ENCODE results near the gene BRD9. TPM values are rescaled to one million over a fixed set of nuclear protein-coding genes. Genes with fewer than 3 reads are reported as not detected.

BRD9 gene
- total and polyA plus RNA-seq, 9 of the 15 experiments (the other 6 are each of a cell fraction or from before 2014, with no cell fraction given) = 2.4 to 68.7 (median 44.9) TPM

GRCh38 chr5:911601-912000 lies 19.0 kb upstream of the BRD9 start:
- H3K36me3 ChIP-seq (ENCODE audit: control insufficient read depth, insufficient read depth, low read length) = peaks cover 94% of the 10 kb centered on the region
- no peak overlapping the region for H3K4me3 ChIP-seq
- H3K4me2 ChIP-seq (ENCODE audit: insufficient read depth, low read length) = no peak overlapping the region
- TF ChIP-seq, protein P1, sequence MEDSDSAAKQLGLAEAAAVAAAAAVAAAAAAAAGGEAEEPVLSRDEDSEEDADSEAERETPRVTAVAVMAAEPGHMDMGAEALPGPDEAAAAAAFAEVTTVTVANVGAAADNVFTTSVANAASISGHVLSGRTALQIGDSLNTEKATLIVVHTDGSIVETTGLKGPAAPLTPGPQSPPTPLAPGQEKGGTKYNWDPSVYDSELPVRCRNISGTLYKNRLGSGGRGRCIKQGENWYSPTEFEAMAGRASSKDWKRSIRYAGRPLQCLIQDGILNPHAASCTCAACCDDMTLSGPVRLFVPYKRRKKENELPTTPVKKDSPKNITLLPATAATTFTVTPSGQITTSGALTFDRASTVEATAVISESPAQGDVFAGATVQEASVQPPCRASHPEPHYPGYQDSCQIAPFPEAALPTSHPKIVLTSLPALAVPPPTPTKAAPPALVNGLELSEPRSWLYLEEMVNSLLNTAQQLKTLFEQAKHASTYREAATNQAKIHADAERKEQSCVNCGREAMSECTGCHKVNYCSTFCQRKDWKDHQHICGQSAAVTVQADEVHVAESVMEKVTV (CRISPR knock-in tag; IDR thresholded peaks at IDR 0.05) = no peak
- TF ChIP-seq NFIC (IDR thresholded peaks at IDR 0.05) = 0 out of 2 replicates have a peak, but pooled peaks have one; percentile 25
- peaks cover 5% of the 10 kb centered on the region; the same call in 1 of the 2 replicates for H4K20me1 ChIP-seq (replicated peaks; ENCODE audit: control insufficient read depth, insufficient read depth, low read length)
- 95% methylated on average over 10 of the region's 11 CpGs for WGBS (ENCODE audit: insufficient coverage, low coverage, missing lambda C conversion rate)
- H3K9me3 ChIP-seq (replicated peaks; ENCODE audit: control insufficient read depth, insufficient read depth, low read depth, low read length) = no peaks in the 10 kb centered on the region
- no TSS peak for BruUV-seq (replicated peaks)
- H3K27me3 ChIP-seq (ENCODE audit: control insufficient read depth in 2 of 2, insufficient read depth in 2 of 2, low read length in 2 of 2) = no peaks in the 10 kb centered on the region
- POLR2A ChIA-PET = interaction anchor here (1.1 to 1.3 kb wide), 2 partner anchors 10 to 19 kb away, joined by 3 to 4 read pairs; partner anchors contain the start of genes BRD9 and TRIP13
- H3K9me1 ChIP-seq (ENCODE audit: control insufficient read depth, insufficient read depth, low read length) = no peaks in the 10 kb centered on the region
- CTCF ChIA-PET (ENCODE audit: low intra/inter-chr PET ratio) = no interaction called here
- H2AFZ ChIP-seq (ENCODE audit: low read depth, low read length) = no peak overlapping the region
- H3K27ac ChIP-seq (ENCODE audit: extremely low read depth, low read depth, low read length) = no peak overlapping the region
- intact Hi-C loops (cut with micrococcal nuclease) (no loop called here), in situ Hi-C loops (cut with MboI) (no loop called here)
- ATAC-seq (no peak), DNase-seq (ENCODE audit: extremely low read depth in 1 of 4, low spot score in 3 of 4) (no peak), FAIRE-seq (no peak)
- H3K9ac ChIP-seq (ENCODE audit: insufficient read depth in 1 of 2, low read depth in 2 of 2, low read length in 2 of 2) = no peak overlapping the region
- no peaks in the 10 kb centered on the region for H3K79me2 ChIP-seq (ENCODE audit: control insufficient read depth, insufficient read depth, low read length)
- peaks cover 0 to 9% of the 10 kb centered on the region in 2 experiments; a peak in 1 of 5 replicates for H3K4me1 ChIP-seq (replicated peaks in 1 of 2; ENCODE audit: control insufficient read depth in 2 of 2, insufficient read depth in 2 of 2, low read length in 2 of 2)

- FAIRE-seq (no peak), ATAC-seq (no peak; the same call in 2 of the 3 replicates), DNase-seq (ENCODE audit: extremely low read depth in 1 of 4, low spot score in 3 of 4) (no peak)
- CTCF ChIA-PET (ENCODE audit: low intra/inter-chr PET ratio) = no interaction called here
- Histone ChIP-seq H3K4me3 (no peak overlapping the region), H3K79me2 (ENCODE audit: control insufficient read depth, insufficient read depth, low read length) (no peaks in the 10 kb centered on the region), H2AFZ (ENCODE audit: low read depth, low read length) (no peak overlapping the region), H3K27me3 (ENCODE audit: control insufficient read depth in 2 of 2, insufficient read depth in 2 of 2, low read length in 2 of 2) (no peaks in the 10 kb centered on the region), H3K9me1 (ENCODE audit: control insufficient read depth, insufficient read depth, low read length) (no peaks in the 10 kb centered on the region), H3K36me3 (ENCODE audit: control insufficient read depth, insufficient read depth, low read length) (peaks cover 94% of the 10 kb centered on the region), H4K20me1 (replicated peaks; ENCODE audit: control insufficient read depth, insufficient read depth, low read length) (peaks cover 5% of the 10 kb centered on the region; the same call in 1 of the 2 replicates), H3K4me1 (replicated peaks in 1 of 2; ENCODE audit: control insufficient read depth in 2 of 2, insufficient read depth in 2 of 2, low read length in 2 of 2) (0 out of 5 replicates have a peak, but pooled peaks cover 0 to 5% of the 10 kb centered on the region in 2 experiments), H3K9ac (ENCODE audit: insufficient read depth in 1 of 2, low read depth in 2 of 2, low read length in 2 of 2) (no peak overlapping the region), H3K9me3 (replicated peaks; ENCODE audit: control insufficient read depth, insufficient read depth, low read depth, low read length) (no peaks in the 10 kb centered on the region), H3K4me2 (ENCODE audit: insufficient read depth, low read length) (no peak overlapping the region), H3K27ac (ENCODE audit: extremely low read depth, low read depth, low read length) (no peak overlapping the region)
- intact Hi-C loops (cut with micrococcal nuclease) (no loop called here), in situ Hi-C loops (cut with MboI) (no loop called here)
- WGBS (ENCODE audit: insufficient coverage, low coverage, missing lambda C conversion rate) = 98% methylated on average over 7 of the region's 7 CpGs
- POLR2A ChIA-PET = interaction anchor here (1.1 kb wide), 1 partner anchor 11 kb away, joined by 3 read pairs; no protein-coding TSS in a partner anchor
- no TSS peak for BruUV-seq (replicated peaks)
- TF ChIP-seq ZEB2 (IDR thresholded peaks at IDR 0.05) = no peak
- no peak for TF ChIP-seq NCOA6 (IDR thresholded peaks at IDR 0.05)
- no peak for TF ChIP-seq ZBTB11 (CRISPR knock-in tag; IDR thresholded peaks at IDR 0.05)
- TF ChIP-seq ATF7 (IDR thresholded peaks at IDR 0.05) = no peak
- TF ChIP-seq MECOM (CRISPR knock-in tag; IDR thresholded peaks at IDR 0.05) = no peak
- TF ChIP-seq PRPF4 (IDR thresholded peaks at IDR 0.05; ENCODE audit: insufficient read depth, low read depth, low read length, poor library complexity, severe bottlenecking) = no peak
- no peak for TF ChIP-seq BACH1 (tag; IDR thresholded peaks at IDR 0.05)
- TF ChIP-seq C11orf30 (IDR thresholded peaks at IDR 0.05; ENCODE audit: low read depth) = no peak
- TF ChIP-seq GABPB2 (CRISPR knock-in tag; conservative IDR thresholded peaks at IDR 0.05) = no peak
- TF ChIP-seq POLR3G (IDR thresholded peaks at IDR 0.05; ENCODE audit: extremely low read depth, insufficient read length, insufficient replicate concordance) = no peak
Observed at GRCh38 chr5:910769-911160, 18.2 kb upstream of the BRD9 start.

All from K562 (cell line).